Activated CD4-positive, alpha-beta T cell treated with anti-CD3 and anti-CD28 coated beads for 24 hours (primary cell): ENCODE data around the gene OPA1.

Source experiments
- DNase-seq, 2 donors: peaks; one replicate each; pipeline ENCODE4 v3.0.0-alpha.2; 2020; ENCODE audit warnings: low read depth in 2 of 2

Gene OPA1

GRCh38 chr3:193710286-193711165, 117.5 kb downstream of the OPA1 start:
- DNase-seq, result no peak

- no peak for DNase-seq
Observed at GRCh38 chr3:193711166-193711485, 118.1 kb downstream of the OPA1 start.

- DNase-seq, result no peak
Observed at GRCh38 chr3:193711523-193711963, 118.5 kb downstream of the OPA1 start.

- no peak for DNase-seq
Observed at GRCh38 chr3:193711964-193712598, 119.1 kb downstream of the OPA1 start.

- no peak for DNase-seq
Observed at GRCh38 chr3:193712938-193713337, 119.9 kb downstream of the OPA1 start.

- no peak for DNase-seq
Observed at GRCh38 chr3:193714523-193715137, 121.6 kb downstream of the OPA1 start.

- DNase-seq, result no peak
Observed at GRCh38 chr3:193716150-193716549, 123.1 kb downstream of the OPA1 start.

GRCh38 chr3:193719735-193720134, 126.7 kb downstream of the OPA1 start:
- DNase-seq, result no peak

GRCh38 chr3:193720169-193720568, 127.2 kb downstream of the OPA1 start:
- no peak for DNase-seq

GRCh38 chr3:193722566-193722965, 129.6 kb downstream of the OPA1 start:
- DNase-seq, result no peak

GRCh38 chr3:193727089-193727488, 134.1 kb downstream of the OPA1 start:
- DNase-seq, result no peak

GRCh38 chr3:193728429-193729087, 135.6 kb downstream of the OPA1 start:
- DNase-seq, result no peak

- DNase-seq, result no peak
Observed at GRCh38 chr3:193729088-193729465, 136.1 kb downstream of the OPA1 start.

GRCh38 chr3:193729601-193730000, 136.6 kb downstream of the OPA1 start:
- no peak for DNase-seq

- DNase-seq, result no peak
Observed at GRCh38 chr3:193730511-193730910, 137.5 kb downstream of the OPA1 start.

- DNase-seq, result no peak
Observed at GRCh38 chr3:193730976-193731375, 138.0 kb downstream of the OPA1 start.

- no peak for DNase-seq
Observed at GRCh38 chr3:193731656-193732055, 138.6 kb downstream of the OPA1 start.

GRCh38 chr3:193732391-193732790, 139.4 kb downstream of the OPA1 start:
- DNase-seq, result no peak

GRCh38 chr3:193732827-193733226, 139.8 kb downstream of the OPA1 start:
- DNase-seq, result no peak

- DNase-seq, result no peak
Observed at GRCh38 chr3:193734737-193735366, 141.8 kb downstream of the OPA1 start.

- no peak for DNase-seq
Observed at GRCh38 chr3:193735850-193736249, 142.8 kb downstream of the OPA1 start.

GRCh38 chr3:193736616-193737015, 143.6 kb downstream of the OPA1 start:
- no peak for DNase-seq
